ENCODE data around the gene ZNF503.

ZNF503 gene

GRCh38 chr10:75431180-75432111, 29.9 kb upstream of the ZNF503 start, which contains the start of gene LRMDA:
Gene LRMDA, plus strand, starts transcription at chr10:75431624.
- DNase-seq (ENCODE audit: low read depth), result no peak

DNA sequence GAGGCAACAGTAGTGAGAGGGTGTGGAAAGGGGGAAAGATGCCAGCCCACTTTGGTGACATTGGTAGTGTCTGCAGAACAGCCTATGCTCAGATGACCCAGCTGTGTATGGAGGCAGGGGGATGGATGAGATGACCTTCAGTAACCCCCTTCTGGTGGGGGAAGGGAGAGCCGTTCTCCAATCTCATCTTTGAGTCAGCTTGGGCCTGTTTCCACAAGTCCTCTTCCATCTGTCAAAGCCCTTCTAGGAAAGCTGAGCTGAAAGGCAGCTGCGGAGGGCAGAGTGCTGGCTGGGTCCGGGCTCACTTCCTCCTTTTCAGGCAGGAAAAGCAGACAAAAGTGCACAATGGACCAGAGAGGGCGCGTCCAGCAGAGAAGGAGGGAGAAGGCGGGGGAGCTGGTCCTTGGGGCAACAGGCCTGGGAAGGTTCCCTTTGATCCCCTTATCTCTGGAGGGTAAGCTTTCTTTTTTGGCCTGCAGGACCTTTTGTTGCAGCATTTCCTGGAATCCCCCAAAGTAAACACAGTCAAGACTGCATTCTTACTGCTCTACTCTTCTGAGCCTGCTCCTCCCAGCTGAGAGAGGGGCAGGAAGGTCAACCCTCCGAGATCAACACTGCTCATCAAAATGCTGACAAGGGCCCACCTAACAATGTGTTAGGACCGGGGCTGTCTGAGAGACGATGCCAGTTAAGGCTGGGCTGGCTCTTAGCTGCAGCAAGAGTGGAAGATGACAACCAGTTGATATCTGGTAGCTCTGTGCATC, 28.6 kb upstream of the ZNF503 start:
- no peak for DNase-seq (ENCODE audit: low read depth)

- DNase-seq (ENCODE audit: low read depth), result no peak
Observed at GRCh38 chr10:75429159-75429827, 27.7 kb upstream of the ZNF503 start.

- DNase-seq (ENCODE audit: low read depth), result no peak
Observed at GRCh38 chr10:75428434-75429158, 27.0 kb upstream of the ZNF503 start.

GRCh38 chr10:75427951-75428350, 26.4 kb upstream of the ZNF503 start:
- no peak for DNase-seq (ENCODE audit: low read depth)

- no peak for DNase-seq (ENCODE audit: low read depth)
Observed at GRCh38 chr10:75426880-75427279, 25.3 kb upstream of the ZNF503 start.

GRCh38 chr10:75425291-75426079, 23.9 kb upstream of the ZNF503 start:
- DNase-seq (ENCODE audit: low read depth), result no peak

- no peak for DNase-seq (ENCODE audit: low read depth)
Observed at GRCh38 chr10:75424571-75424970, 23.0 kb upstream of the ZNF503 start.

GRCh38 chr10:75422913-75423312, 21.3 kb upstream of the ZNF503 start:
- no peak for DNase-seq (ENCODE audit: low read depth)

- no peak for DNase-seq (ENCODE audit: low read depth)
Observed at GRCh38 chr10:75418712-75419111, 17.1 kb upstream of the ZNF503 start.

- DNase-seq (ENCODE audit: low read depth), result no peak
Observed at GRCh38 chr10:75418293-75418692, 16.7 kb upstream of the ZNF503 start.

- DNase-seq (ENCODE audit: low read depth), result no peak
Observed at GRCh38 chr10:75417522-75417927, 16.0 kb upstream of the ZNF503 start.

GRCh38 chr10:75414527-75414926, 13.0 kb upstream of the ZNF503 start:
- DNase-seq (ENCODE audit: low read depth), result no peak

- no peak for DNase-seq (ENCODE audit: low read depth)
Observed at GRCh38 chr10:75410132-75411005, 8.8 kb upstream of the ZNF503 start.

- no peak for DNase-seq (ENCODE audit: low read depth)
Observed at GRCh38 chr10:75408911-75409885, 7.6 kb upstream of the ZNF503 start.

- DNase-seq (ENCODE audit: low read depth), result no peak
Observed at GRCh38 chr10:75408509-75408875, 6.9 kb upstream of the ZNF503 start.

- DNase-seq (ENCODE audit: low read depth), result no peak
Observed at GRCh38 chr10:75407713-75408508, 6.3 kb upstream of the ZNF503 start.

GRCh38 chr10:75407224-75407712, 5.7 kb upstream of the ZNF503 start:
- DNase-seq (ENCODE audit: low read depth), result no peak

Data from stimulated activated CD8-positive, alpha-beta memory T cell treated with anti-CD3 and anti-CD28 coated beads, Interleukin-15, amount 100 ng/mL, for 1 hour (primary cell).